HFF-Myc (cell line): Measurements from ENCODE around the gene ALKBH5.

Experiments used
- DNase-seq: peaks from one replicate; pipeline ENCODE4 v3.0.0-alpha.2; 2011; ENCODE audit warnings: low read depth; ENCODE audit errors: extremely low read depth
- H3K4me3 ChIP-seq: replicated peaks from 2 replicates; pipeline ENCODE4 v1.5.1; 2011; ENCODE audit warnings: low read depth, mild to moderate bottlenecking, control low read depth, low read length
- TF ChIP-seq, protein P1 (sequence below): IDR thresholded peaks from 2 replicates; pipeline ENCODE4 v1.5.1; 2012; ENCODE audit warnings: mild to moderate bottlenecking, low read depth, low read length, control low read depth; ENCODE audit errors: missing control alignments

Gene ALKBH5

DNA sequence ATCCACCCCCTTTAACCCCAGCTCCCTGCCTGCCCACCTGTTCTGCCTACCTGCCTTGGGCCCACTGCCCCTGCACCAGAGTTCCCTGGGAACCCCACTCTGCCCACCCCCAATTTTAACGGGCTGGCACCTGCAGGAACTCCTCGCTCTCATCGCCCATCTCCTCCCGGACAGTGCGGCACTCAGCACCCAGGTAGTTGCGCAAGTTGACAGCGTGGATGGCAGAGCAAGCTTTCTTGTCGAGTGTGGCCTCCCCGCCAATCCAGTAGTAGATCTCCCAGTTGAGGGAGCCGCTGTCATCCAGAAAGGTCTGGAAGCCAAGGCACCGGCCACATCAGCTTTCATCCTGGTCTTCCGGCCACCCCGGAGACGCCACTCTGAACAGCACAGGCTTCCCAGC, 67.1 kb downstream of the ALKBH5 start:
- DNase-seq = no peak
- H3K4me3 ChIP-seq = no peak overlapping the region
- TF ChIP-seq, protein P1, sequence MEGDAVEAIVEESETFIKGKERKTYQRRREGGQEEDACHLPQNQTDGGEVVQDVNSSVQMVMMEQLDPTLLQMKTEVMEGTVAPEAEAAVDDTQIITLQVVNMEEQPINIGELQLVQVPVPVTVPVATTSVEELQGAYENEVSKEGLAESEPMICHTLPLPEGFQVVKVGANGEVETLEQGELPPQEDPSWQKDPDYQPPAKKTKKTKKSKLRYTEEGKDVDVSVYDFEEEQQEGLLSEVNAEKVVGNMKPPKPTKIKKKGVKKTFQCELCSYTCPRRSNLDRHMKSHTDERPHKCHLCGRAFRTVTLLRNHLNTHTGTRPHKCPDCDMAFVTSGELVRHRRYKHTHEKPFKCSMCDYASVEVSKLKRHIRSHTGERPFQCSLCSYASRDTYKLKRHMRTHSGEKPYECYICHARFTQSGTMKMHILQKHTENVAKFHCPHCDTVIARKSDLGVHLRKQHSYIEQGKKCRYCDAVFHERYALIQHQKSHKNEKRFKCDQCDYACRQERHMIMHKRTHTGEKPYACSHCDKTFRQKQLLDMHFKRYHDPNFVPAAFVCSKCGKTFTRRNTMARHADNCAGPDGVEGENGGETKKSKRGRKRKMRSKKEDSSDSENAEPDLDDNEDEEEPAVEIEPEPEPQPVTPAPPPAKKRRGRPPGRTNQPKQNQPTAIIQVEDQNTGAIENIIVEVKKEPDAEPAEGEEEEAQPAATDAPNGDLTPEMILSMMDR = no peak

DNA sequence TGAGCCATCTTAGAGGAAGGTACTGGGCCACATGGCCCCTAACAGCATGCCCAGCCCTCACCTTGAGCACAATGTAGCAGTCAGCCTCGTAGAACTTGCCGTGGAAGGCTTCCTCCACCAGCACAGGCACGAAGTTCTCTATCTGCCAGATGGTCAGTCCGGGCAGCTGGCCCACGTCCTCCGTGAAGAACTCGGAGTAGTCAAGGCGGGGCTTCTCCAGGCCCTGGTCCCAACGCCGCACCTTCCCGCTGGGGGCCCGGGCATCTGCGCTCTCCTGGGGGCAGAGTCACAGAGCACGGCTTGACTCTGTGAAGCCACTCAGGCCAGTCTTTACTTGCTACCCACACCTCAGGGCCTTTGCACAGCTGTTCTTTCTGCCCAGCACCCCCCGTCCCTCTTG, 67.6 kb downstream of the ALKBH5 start:
- no peak overlapping the region for H3K4me3 ChIP-seq
- no peak for DNase-seq
- TF ChIP-seq, protein P1 = no peak

DNA sequence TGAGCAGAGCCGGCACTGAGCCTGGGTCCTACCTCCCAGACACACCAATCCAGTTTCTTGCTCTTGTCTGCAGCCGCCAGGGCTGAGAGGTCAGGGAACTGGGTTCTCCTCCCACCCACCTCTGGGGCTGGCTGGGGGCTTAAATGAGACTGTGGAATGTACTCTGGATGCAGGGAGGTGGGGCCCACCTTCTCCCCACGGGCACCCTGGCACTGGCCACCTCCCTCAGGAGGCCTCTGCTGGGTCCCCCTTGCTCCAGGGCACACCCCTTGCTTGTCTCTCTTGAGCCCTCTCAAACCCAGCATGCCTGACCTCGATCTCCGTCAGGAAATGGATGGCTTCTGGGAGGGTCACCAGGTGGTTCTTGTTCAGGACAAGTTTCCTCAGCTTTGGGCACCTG, 68.5 kb downstream of the ALKBH5 start:
- DNase-seq = no peak
- TF ChIP-seq, protein P1 = no peak
- no peak overlapping the region for H3K4me3 ChIP-seq

DNA sequence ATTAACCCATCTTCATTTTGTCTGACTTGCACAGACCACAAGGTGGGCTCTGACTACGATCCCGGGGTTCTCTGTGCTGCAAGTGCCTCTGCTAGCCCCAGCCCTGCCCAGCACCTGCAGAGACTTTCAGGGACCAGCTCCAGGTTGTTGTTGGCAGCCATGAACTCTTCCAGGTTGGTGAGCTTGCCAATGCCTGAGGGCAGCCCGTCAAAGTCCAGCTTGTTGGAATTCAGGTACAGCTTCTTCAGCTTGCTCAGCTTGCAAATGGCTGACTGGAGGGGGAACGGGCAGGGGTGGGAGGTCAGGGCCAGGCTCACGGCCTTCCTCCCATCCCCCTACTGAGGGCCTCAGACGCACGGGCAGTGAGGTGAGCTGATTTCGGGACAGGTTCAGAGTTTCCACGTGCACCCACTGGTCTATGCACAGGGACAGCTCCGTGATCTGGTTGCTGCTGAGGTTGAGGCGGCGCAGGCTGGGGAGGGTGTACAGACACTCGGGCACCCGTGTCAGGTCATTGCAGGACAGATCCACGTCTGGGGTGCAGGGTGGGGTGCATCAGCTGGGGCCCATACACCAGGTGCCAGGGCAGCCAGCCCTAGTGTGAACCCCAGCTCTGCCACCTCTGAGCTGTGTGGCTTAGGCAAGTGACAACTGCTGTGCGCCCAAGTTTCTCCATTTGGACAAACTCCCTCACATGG, 69.7 kb downstream of the ALKBH5 start:
- DNase-seq = no peak
- H3K4me3 ChIP-seq = no peak overlapping the region
- TF ChIP-seq, protein P1 = no peak

DNA sequence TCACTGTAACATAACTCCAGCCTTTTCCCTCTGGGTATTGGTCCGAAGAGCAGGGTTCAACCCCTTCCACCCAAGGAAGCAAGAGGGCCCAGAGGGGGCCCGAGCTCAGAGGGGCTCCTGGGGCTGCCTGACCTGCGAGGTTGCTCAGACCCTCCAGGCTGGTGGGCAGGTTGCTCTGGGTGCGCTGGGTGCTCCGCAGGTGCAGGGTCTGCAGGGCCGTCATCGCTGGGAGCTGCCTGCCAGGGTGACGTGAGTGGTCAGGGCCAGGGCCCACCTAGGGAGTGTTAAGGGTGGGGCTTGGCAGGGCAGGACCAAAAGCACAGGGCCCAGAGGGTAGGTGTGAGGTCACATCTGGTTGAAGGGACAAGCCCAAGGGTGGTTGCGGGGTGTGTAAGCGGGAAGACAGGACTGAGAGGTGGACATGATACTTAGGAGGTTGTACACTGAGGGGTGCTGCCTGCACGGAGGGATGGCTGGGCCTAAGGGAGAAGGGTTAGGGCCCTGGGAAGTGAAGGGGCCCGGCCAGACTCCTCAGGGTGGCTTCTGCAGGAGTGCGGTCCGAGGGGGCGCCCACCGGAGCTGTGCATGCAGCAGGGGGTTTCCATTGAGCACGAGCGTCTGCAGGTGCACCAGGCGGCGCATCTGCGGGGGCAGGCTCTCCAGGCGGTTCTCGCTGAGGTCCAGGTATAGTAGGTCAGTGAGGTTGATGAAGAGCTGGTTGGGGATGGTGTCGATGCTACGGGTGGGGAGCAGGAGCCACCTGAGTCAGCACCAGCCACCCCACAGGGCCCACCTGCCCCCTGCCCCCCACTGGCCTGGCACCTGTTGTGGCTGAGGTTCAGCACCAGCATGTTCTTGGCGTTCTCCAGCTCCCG, 70.6 kb downstream of the ALKBH5 start:
- TF ChIP-seq, protein P1 = no peak
- no peak for DNase-seq
- H3K4me3 ChIP-seq = no peak overlapping the region

DNA sequence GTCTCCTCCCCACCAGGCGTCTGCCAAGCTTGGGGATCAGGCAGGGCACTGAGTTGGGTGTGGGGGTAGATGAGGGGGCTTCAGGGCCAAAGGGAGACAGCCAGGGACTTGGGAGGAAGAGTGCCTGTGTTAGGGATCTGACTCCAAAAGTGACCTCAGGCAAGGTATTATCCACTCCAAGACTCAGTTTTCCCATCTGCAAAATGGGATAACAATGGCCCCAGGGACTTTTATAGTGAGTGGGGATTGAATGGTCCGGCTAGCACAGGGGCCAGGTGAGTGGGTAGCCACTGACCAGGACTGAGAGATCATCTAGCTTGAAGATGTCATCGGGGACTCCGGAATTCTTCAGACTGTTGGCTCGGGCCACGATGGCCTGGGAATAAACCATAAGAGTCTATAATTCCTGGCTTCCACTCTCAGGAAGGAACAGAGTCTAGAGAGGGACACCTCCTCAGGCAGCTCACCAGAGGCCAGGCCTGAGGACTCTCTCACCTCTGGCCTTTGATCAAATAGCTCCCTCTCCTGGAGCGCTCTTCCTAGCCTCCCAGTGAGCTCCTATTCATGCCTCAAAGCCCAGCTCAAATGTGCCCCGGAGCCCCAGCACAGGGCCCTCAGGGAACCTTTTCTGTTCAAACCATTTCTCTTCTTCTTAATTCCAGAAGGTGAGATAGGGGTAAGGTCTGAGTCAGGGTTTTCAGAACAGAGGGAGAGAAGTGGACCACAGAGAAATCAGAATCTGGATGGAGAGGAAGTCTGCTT, 71.4 kb downstream of the ALKBH5 start:
- DNase-seq = no peak

More for the DNA sequence above, 71.4 kb downstream of the ALKBH5 start:
- H3K4me3 ChIP-seq = no peak overlapping the region
- TF ChIP-seq, protein P1 = no peak
